H1 (cell line): ENCODE data around the gene SLC5A2. TPM values are rescaled to one million over a fixed set of nuclear protein-coding genes. Genes with fewer than 3 reads are reported as not detected.

ENCODE experiments used
- CTCF ChIA-PET: fragments of 300-600 bp; sonication (Branson Sonifier 250); formaldehyde crosslinking; loops from one replicate; lab custom pipeline; 2021; ENCODE audit not compliant: partially characterized antibody; lab: Charles Lee
- POLR2A ChIA-PET: fragments of 300-600 bp; sonication (Branson Sonifier 250); formaldehyde crosslinking; loops from one replicate; lab custom pipeline; 2021; ENCODE audit warnings: inconsistent platforms; ENCODE audit not compliant: partially characterized antibody; lab: Charles Lee
- DNase-seq, 2 experiments: peaks; one replicate each; pipeline versions ENCODE4 v3.0.0 to v3.0.0-alpha.2; 2010 to 2022; ENCODE audit warnings: low spot score in 2 of 2, low read depth in 1 of 2, mixed read lengths in 1 of 2
- FAIRE-seq: peaks from 2 replicates; lab custom pipeline; 2011; peaks lifted over from hg19 to GRCh38; lab: Jason Lieb, UNC
- H2AFZ ChIP-seq: 2 replicates; pipeline ENCODE4 v1.8.1; 2012; ENCODE audit warnings: low read length, inconsistent platforms
- H2AK5ac ChIP-seq: 2 replicates; pipeline ENCODE4 v1.6.1; 2013; ENCODE audit warnings: low read depth, low read length
- H2BK120ac ChIP-seq: replicated peaks from 2 replicates; pipeline ENCODE3; 2013; ENCODE audit warnings: low read depth, low read length, inconsistent platforms
- H2BK12ac ChIP-seq: 2 replicates; pipeline ENCODE4 v1.6.1; 2013; ENCODE audit warnings: low read depth, low read length
- H2BK15ac ChIP-seq: 2 replicates; pipeline ENCODE4 v1.6.1; 2013; ENCODE audit warnings: low read length
- H2BK20ac ChIP-seq: 2 replicates; pipeline ENCODE4 v1.6.1; 2013; ENCODE audit warnings: low read length
- H2BK5ac ChIP-seq: 2 replicates; pipeline ENCODE4 v1.6.1; 2013; ENCODE audit warnings: low read depth, low read length
- H3K14ac ChIP-seq: 2 replicates; pipeline ENCODE4 v1.6.1; 2013; ENCODE audit warnings: inconsistent platforms; ENCODE audit not compliant: insufficient read length
- H3K18ac ChIP-seq: 2 replicates; pipeline ENCODE4 v1.6.1; 2013; ENCODE audit warnings: low read length; ENCODE audit errors: extremely low read depth
- H3K23ac ChIP-seq: 2 replicates; pipeline ENCODE4 v1.6.1; 2013; ENCODE audit warnings: inconsistent platforms; ENCODE audit not compliant: insufficient read length
- H3K23me2 ChIP-seq: 2 replicates; pipeline ENCODE4 v1.6.1; 2013; ENCODE audit warnings: low read depth, low read length
- H3K27ac ChIP-seq: 2 replicates; pipeline ENCODE4 v1.6.1; 2011; ENCODE audit warnings: low read depth, low read length, inconsistent platforms
- H3K27me3 ChIP-seq, 4 experiments: replicated peaks in 1 of 4; 1 replicate in 1 of 4; 2 replicates in 3 of 4; pipeline versions ENCODE4 v1.6.1 to v1.8.1; 2011 to 2013; ENCODE audit warnings: low read length in 3 of 4, mild to moderate bottlenecking in 3 of 4, inconsistent platforms in 2 of 4, mixed read lengths in 2 of 4, moderate library complexity in 1 of 4; ENCODE audit not compliant: control insufficient read depth in 3 of 4, insufficient read depth in 3 of 4; ENCODE audit errors: extremely low read depth in 1 of 4
- H3K36me3 ChIP-seq, 4 experiments: 2 replicates each; pipeline versions ENCODE4 v1.6.1 to v1.8.1; 2011 to 2013; ENCODE audit warnings: mild to moderate bottlenecking in 4 of 4, low read length in 3 of 4, moderate library complexity in 2 of 4, control low read depth in 1 of 4, inconsistent platforms in 1 of 4; ENCODE audit not compliant: insufficient read depth in 4 of 4, control insufficient read depth in 2 of 4
- H3K4ac ChIP-seq: replicated peaks from 2 replicates; pipeline ENCODE3; 2013; ENCODE audit warnings: low read length, low read depth, mixed read lengths, inconsistent platforms; ENCODE audit not compliant: insufficient read length
- H3K4me1 ChIP-seq, 4 experiments: replicated peaks in 1 of 4; 1 replicate in 1 of 4; 2 replicates in 3 of 4; pipeline versions ENCODE4 v1.6.1 to v1.8.1; 2011 to 2013; ENCODE audit warnings: low read length in 3 of 4, inconsistent platforms in 2 of 4, mixed read lengths in 1 of 4; ENCODE audit not compliant: insufficient read depth in 4 of 4, control insufficient read depth in 3 of 4
- H3K4me2 ChIP-seq, 2 experiments: 2 replicates each; pipeline versions ENCODE4 v1.6.1 to v1.8.1; 2011 to 2013; ENCODE audit warnings: low read depth in 2 of 2, low read length in 2 of 2, control low read depth in 1 of 2, inconsistent platforms in 1 of 2, mild to moderate bottlenecking in 1 of 2; ENCODE audit not compliant: insufficient read depth in 1 of 2
- H3K4me3 ChIP-seq, 4 experiments: fragments of 200-600, 300-600 bp in 1 of 4; sonication (generic), shearing (Covaris generic), sonication (Bioruptor Twin) in 1 of 4; 2 replicates each; pipeline versions ENCODE4 v1.5.1 to v1.8.1; 2011 to 2016; ENCODE audit warnings: low read length in 4 of 4, low read depth in 3 of 4, control low read depth in 2 of 4, inconsistent platforms in 2 of 4, mild to moderate bottlenecking in 2 of 4, mixed read lengths in 1 of 4, moderate library complexity in 1 of 4; ENCODE audit not compliant: insufficient read depth in 2 of 4; ENCODE audit errors: extremely low read depth in 1 of 4
- H3K56ac ChIP-seq: replicated peaks from 2 replicates; pipeline ENCODE3; 2013; ENCODE audit warnings: low read depth, mild to moderate bottlenecking, mixed read lengths, low read length, inconsistent platforms; ENCODE audit not compliant: insufficient read length
- H3K79me1 ChIP-seq: 2 replicates; pipeline ENCODE4 v1.6.1; 2013; ENCODE audit warnings: low read depth, low read length, control low read depth
- H3K79me2 ChIP-seq, 2 experiments: 2 replicates each; pipeline versions ENCODE4 v1.6.1 to v1.8.1; 2012 to 2013; ENCODE audit warnings: low read length in 2 of 2, mild to moderate bottlenecking in 2 of 2, inconsistent platforms in 1 of 2; ENCODE audit not compliant: insufficient read depth in 2 of 2, control insufficient read depth in 1 of 2
- H3K9ac ChIP-seq, 4 experiments: replicated peaks in 1 of 4; 1 replicate in 1 of 4; 2 replicates in 3 of 4; pipeline versions ENCODE4 v1.6.1 to v1.8.1; 2011 to 2013; ENCODE audit warnings: low read depth in 3 of 4, low read length in 3 of 4, control low read depth in 2 of 4, mild to moderate bottlenecking in 2 of 4, moderate library complexity in 2 of 4, inconsistent platforms in 1 of 4; ENCODE audit errors: extremely low read depth in 1 of 4
- H3K9me3 ChIP-seq, 2 experiments: 2 replicates each; pipeline versions ENCODE4 v1.6.1 to v1.8.1; 2012 to 2013; ENCODE audit warnings: mild to moderate bottlenecking in 2 of 2, moderate library complexity in 2 of 2, control low read depth in 1 of 2, inconsistent platforms in 1 of 2, low read depth in 1 of 2, low read length in 1 of 2, mixed read lengths in 1 of 2; ENCODE audit not compliant: insufficient read depth in 2 of 2
- H4K20me1 ChIP-seq, 2 experiments: replicated peaks in 1 of 2; 2 replicates each; pipeline versions ENCODE3 to v1.8.1; 2011 to 2013; ENCODE audit warnings: inconsistent platforms in 2 of 2, low read length in 2 of 2, mild to moderate bottlenecking in 1 of 2; ENCODE audit not compliant: insufficient read depth in 2 of 2, control insufficient read depth in 1 of 2
- H4K5ac ChIP-seq: 2 replicates; pipeline ENCODE4 v1.6.1; 2013; ENCODE audit warnings: low read length, low read depth, mixed read lengths, inconsistent platforms; ENCODE audit not compliant: insufficient read length
- H4K8ac ChIP-seq: 2 replicates; pipeline ENCODE4 v1.8.0; 2013; ENCODE audit warnings: mild to moderate bottlenecking, moderate library complexity, low read length, inconsistent platforms; ENCODE audit not compliant: insufficient read depth; ENCODE audit errors: extremely low read depth
- H4K91ac ChIP-seq: replicated peaks from 2 replicates; pipeline ENCODE3; 2013; ENCODE audit warnings: low read length, mixed read lengths, inconsistent platforms; ENCODE audit not compliant: insufficient read length
- EZH2 ChIP-seq: fragments of 200-600 bp; sonication (generic); IDR thresholded peaks from 2 replicates; pipeline ENCODE4 v1.7.1; 2012; ENCODE audit warnings: low read depth, mild to moderate bottlenecking, moderate library complexity, low read length, inconsistent platforms; ENCODE audit not compliant: severe bottlenecking
- KDM5A ChIP-seq: fragments of 200-600 bp; IDR thresholded peaks from 2 replicates; pipeline ENCODE4 v1.7.1; 2012; ENCODE audit warnings: mild to moderate bottlenecking, low read length, inconsistent platforms, mixed read lengths
- RNF2 ChIP-seq: fragments of 200-900, 300-1000 bp; sonication (generic); IDR thresholded peaks from 2 replicates; pipeline ENCODE4 v1.7.1; 2016; ENCODE audit warnings: borderline replicate concordance, low read depth, mild to moderate bottlenecking, antibody characterized with exemption, low read length; ENCODE audit not compliant: poor library complexity, severe bottlenecking; ENCODE audit errors: missing control alignments
- TAF1 ChIP-seq: IDR thresholded peaks from 2 replicates; pipeline ENCODE4 v1.6.1; 2011; ENCODE audit warnings: mild to moderate bottlenecking, low read depth, low read length
- TBP ChIP-seq: IDR thresholded peaks from 2 replicates; pipeline ENCODE4 v1.6.1; 2011; ENCODE audit warnings: low read depth, low read length, improper control_type of control experiment
- TEAD4 ChIP-seq: IDR thresholded peaks from 2 replicates; pipeline ENCODE4 v1.6.1; 2012; ENCODE audit warnings: low read depth, low read length, inconsistent platforms, mixed read lengths
- WGBS, 2 experiments: shearing (Covaris generic) in 1 of 2; methylation state at CpG; one replicate each; pipeline versions ENCODE4 v1.1.6 to v1.1.7; 2013 to 2015; ENCODE audit warnings: low lambda C conversion rate in 2 of 2, mixed read lengths in 2 of 2, inconsistent platforms in 1 of 2, low coverage in 1 of 2, missing lambda C conversion rate in 1 of 2; ENCODE audit not compliant: insufficient replicate concordance in 2 of 2, insufficient coverage in 1 of 2, insufficient read length in 1 of 2; ENCODE audit errors: extremely low coverage in 1 of 2, missing lambda C conversion rate in 1 of 2; 5-methylcytosine and 5-hydroxymethylcytosine counted together
- polyA plus RNA-seq, 7 experiments: library from polyadenylated mRNA; depleted of rRNA in 3 of 7; stranded (reverse) in 5 of 7; unstranded in 2 of 7; fragments of >200 nt in 5 of 7; fragments of 200-250 nt in 2 of 7; gene quantifications; 1 replicate in 5 of 7; 2 replicates in 1 of 7; 4 replicates in 1 of 7; pipeline versions ENCODE4 v1.2.1 to v1.2.3, GENCODE V29; 2011 to 2013; ENCODE audit warnings: missing spikeins in 2 of 7, mixed read lengths in 2 of 7
- total RNA-seq: library from RNA; stranded (reverse); fragmentation: NEBNext Ultra II Directional; extraction: Animal tissue kit (Norgen Biotek cat#: 25700); gene quantifications from 2 replicates; pipeline ENCODE4 v1.2.1, GENCODE V29; 2021
- TF ChIP-seq, protein P1 (sequence below): IDR thresholded peaks from 2 replicates; pipeline ENCODE4 v1.6.1; 2012; ENCODE audit warnings: inconsistent platforms
- TF ChIP-seq, protein P2 (sequence below): IDR thresholded peaks from 2 replicates; pipeline ENCODE4 v1.6.1; 2012; ENCODE audit warnings: low read length, inconsistent platforms

The SLC5A2 gene
- total and polyA plus RNA-seq, 2 of the 8 experiments (the other 6 are each of a cell fraction or from before 2014, with no cell fraction given): 0.56 to 4.4 TPM

DNA sequence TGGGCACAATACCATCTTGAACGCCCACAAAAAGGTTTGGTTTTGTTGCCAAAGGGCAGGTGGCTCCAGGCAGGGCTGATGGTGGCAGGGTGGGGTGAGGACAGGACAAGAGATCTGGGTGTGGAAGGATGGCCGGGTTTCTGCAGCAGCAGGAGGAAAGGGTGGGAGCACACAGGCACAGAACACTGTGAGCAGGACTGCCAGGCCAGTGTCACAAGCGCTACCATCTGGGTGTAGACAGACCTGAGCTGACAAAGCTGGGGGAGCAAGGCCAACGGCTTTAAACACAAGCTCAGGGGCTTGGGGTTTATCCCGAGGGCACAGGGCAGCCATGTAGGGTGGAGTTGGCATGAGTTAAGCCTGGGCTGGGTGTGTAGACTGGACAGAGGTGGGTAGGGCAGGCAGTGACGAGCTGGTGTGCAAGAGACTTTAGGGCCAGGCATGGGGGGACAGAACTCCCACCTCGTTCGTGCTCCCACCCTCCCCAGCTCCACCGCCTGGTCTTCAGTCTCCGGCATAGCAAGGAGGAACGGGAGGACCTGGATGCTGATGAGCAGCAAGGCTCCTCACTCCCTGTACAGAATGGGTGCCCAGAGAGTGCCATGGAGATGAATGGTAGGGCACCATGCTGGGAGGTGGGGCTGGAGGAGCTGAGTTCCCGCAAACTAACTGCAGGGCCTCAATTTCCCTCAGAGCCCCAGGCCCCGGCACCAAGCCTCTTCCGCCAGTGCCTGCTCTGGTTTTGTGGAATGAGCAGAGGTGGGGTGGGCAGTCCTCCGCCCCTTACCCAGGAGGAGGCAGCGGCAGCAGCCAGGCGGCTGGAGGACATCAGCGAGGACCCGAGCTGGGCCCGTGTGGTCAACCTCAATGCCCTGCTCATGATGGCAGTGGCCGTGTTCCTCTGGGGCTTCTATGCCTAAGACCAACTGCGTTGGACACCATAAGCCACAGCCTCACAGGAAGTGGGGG lies 7.0 kb downstream of the SLC5A2 start:
- FAIRE-seq: no peak
- Histone ChIP-seq H3K9ac (no peak overlapping the region; a peak in 1 of 7 replicates), H3K14ac (no peak overlapping the region), H3K79me2 (no peaks in the 10 kb centered on the region), H3K4me2 (no peak overlapping the region; a peak in 1 of 4 replicates), H3K4me3 (no peak overlapping the region), H3K27ac (no peak overlapping the region), H2AK5ac (no peak overlapping the region), H4K5ac (no peak overlapping the region), H4K8ac (no peak overlapping the region), H3K36me3 (peaks cover 0 to 6% (median 0%) of the 10 kb centered on the region in 4 experiments; a peak in 2 of 8 replicates), H3K18ac (no peak overlapping the region), H2BK15ac (no peak overlapping the region), H2BK12ac (no peak overlapping the region), H4K20me1 (peaks cover 0 to 16% of the 10 kb centered on the region in 2 experiments), H4K91ac (no peak overlapping the region), H3K56ac (no peak overlapping the region), H2AFZ (no peak overlapping the region), H2BK120ac (no peak overlapping the region), H3K27me3 (peaks cover 14 to 51% (median 41%) of the 10 kb centered on the region in 4 experiments), H3K4me1 (peaks cover 0 to 8% (median 3%) of the 10 kb centered on the region in 4 experiments; a peak in 5 of 7 replicates), H3K23ac (no peak overlapping the region), H3K4ac (no peak overlapping the region), H2BK5ac (no peak overlapping the region), H3K9me3 (no peaks in the 10 kb centered on the region), H2BK20ac (no peak overlapping the region), H3K23me2 (peaks cover 15% of the 10 kb centered on the region), H3K79me1 (no peaks in the 10 kb centered on the region)
- DNase-seq: no peak
- POLR2A ChIA-PET: interaction anchor here (0.9 to 7.9 kb wide), 8 partner anchors 10 to 233 kb away, joined by 3 to 69 read pairs (median 4); a partner anchor contains a TSS
- CTCF ChIA-PET: interaction anchor here (0.6 to 2.2 kb wide), 6 partner anchors 11 to 222 kb away, joined by 3 to 9 read pairs (median 5); no protein-coding TSS in a partner anchor
- 89% methylated on average over 22 of the region's 22 CpGs; no CpG with 5 or more reads in 1 of the 2 experiments for WGBS, 2 experiments
- no peak for TF ChIP-seq EZH2
- no peak for TF ChIP-seq TBP
- no peak for TF ChIP-seq TEAD4
- TF ChIP-seq TAF1: no peak
- TF ChIP-seq RNF2: no peak
- TF ChIP-seq KDM5A: no peak
- TF ChIP-seq, protein P1, sequence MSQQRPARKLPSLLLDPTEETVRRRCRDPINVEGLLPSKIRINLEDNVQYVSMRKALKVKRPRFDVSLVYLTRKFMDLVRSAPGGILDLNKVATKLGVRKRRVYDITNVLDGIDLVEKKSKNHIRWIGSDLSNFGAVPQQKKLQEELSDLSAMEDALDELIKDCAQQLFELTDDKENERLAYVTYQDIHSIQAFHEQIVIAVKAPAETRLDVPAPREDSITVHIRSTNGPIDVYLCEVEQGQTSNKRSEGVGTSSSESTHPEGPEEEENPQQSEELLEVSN: no peak
- TF ChIP-seq, protein P2, sequence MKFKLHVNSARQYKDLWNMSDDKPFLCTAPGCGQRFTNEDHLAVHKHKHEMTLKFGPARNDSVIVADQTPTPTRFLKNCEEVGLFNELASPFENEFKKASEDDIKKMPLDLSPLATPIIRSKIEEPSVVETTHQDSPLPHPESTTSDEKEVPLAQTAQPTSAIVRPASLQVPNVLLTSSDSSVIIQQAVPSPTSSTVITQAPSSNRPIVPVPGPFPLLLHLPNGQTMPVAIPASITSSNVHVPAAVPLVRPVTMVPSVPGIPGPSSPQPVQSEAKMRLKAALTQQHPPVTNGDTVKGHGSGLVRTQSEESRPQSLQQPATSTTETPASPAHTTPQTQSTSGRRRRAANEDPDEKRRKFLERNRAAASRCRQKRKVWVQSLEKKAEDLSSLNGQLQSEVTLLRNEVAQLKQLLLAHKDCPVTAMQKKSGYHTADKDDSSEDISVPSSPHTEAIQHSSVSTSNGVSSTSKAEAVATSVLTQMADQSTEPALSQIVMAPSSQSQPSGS: no peak
